A549 (cell line): Measurements from ENCODE around the gene SIN3A.

Experiments used
- NFE2L2 ChIP-seq: fragments of 150-350 bp; conservative IDR thresholded peaks from 2 replicates; pipeline ENCODE4 v1.6.1; 2014; ENCODE audit warnings: low read length
- POLR2A ChIP-seq: IDR thresholded peaks from 2 replicates; pipeline ENCODE4 v1.6.1; 2012; ENCODE audit warnings: mild to moderate bottlenecking, low read length
- TP53 ChIP-seq: fragments of 250-450 bp; sonication (Bioruptor Pico); IDR thresholded peaks from 2 replicates; pipeline ENCODE4 v1.5.0; 2021; ENCODE audit warnings: mild to moderate bottlenecking, moderate library complexity
- ZFP36 ChIP-seq: fragments of 450-650 bp; IDR thresholded peaks from 2 replicates; pipeline ENCODE4 v1.6.1; 2014; ENCODE audit warnings: borderline replicate concordance; ENCODE audit not compliant: partially characterized antibody
- TF ChIP-seq, protein P1 (sequence below): fragments of 200-600 bp; sonication (generic); IDR thresholded peaks from 2 replicates; pipeline ENCODE4 v1.6.1; 2016; ENCODE audit warnings: antibody characterized with exemption, mild to moderate bottlenecking, moderate library complexity
- TF ChIP-seq, protein P2 (sequence below): fragments of >200 bp; sonication (Bioruptor Twin); formaldehyde crosslinking; IDR thresholded peaks from 3 replicates; pipeline ENCODE4 v1.5.1; 2016

DNA sequence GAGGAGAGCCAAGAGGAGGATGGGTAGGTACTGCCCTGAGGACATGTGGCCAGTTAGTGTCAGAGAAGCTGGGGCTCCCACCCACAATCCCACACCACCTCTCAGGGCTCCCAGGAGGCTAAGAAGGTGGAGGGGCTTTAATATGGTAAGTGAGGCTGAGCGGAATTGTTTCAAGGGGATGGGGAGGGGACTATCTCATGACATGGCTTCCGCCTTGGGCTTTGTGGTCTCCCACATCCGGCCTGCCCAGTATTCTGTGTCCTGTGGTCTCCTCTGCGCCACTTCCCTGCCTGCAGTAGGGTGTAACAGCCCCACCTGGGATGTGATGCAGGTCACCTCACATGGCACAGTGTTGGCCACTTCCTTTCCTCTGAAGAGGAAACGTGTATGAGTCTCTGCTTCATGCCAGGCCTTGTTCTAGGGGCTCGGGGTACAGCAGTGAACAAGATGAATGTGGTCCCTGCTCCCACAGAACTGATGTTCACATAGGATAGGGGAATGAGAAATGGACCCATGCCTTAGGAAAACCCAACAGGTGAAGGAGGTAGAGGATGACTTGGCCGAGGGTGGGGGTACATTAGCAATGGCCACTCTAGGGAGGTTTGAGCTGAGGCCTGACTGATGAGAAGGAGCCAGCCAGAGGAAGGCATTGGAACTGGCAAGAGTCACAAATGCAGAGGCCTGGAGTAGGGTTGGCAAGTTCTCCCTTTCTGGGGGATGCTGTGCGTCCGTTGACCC lies 101.5 kb downstream of the SIN3A start:
- TF ChIP-seq TP53 = no peak
- TF ChIP-seq ZFP36 = no peak
- TF ChIP-seq, protein P1, sequence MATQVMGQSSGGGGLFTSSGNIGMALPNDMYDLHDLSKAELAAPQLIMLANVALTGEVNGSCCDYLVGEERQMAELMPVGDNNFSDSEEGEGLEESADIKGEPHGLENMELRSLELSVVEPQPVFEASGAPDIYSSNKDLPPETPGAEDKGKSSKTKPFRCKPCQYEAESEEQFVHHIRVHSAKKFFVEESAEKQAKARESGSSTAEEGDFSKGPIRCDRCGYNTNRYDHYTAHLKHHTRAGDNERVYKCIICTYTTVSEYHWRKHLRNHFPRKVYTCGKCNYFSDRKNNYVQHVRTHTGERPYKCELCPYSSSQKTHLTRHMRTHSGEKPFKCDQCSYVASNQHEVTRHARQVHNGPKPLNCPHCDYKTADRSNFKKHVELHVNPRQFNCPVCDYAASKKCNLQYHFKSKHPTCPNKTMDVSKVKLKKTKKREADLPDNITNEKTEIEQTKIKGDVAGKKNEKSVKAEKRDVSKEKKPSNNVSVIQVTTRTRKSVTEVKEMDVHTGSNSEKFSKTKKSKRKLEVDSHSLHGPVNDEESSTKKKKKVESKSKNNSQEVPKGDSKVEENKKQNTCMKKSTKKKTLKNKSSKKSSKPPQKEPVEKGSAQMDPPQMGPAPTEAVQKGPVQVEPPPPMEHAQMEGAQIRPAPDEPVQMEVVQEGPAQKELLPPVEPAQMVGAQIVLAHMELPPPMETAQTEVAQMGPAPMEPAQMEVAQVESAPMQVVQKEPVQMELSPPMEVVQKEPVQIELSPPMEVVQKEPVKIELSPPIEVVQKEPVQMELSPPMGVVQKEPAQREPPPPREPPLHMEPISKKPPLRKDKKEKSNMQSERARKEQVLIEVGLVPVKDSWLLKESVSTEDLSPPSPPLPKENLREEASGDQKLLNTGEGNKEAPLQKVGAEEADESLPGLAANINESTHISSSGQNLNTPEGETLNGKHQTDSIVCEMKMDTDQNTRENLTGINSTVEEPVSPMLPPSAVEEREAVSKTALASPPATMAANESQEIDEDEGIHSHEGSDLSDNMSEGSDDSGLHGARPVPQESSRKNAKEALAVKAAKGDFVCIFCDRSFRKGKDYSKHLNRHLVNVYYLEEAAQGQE = no peak
- no peak for TF ChIP-seq NFE2L2
- TF ChIP-seq POLR2A = no peak
- TF ChIP-seq, protein P2, sequence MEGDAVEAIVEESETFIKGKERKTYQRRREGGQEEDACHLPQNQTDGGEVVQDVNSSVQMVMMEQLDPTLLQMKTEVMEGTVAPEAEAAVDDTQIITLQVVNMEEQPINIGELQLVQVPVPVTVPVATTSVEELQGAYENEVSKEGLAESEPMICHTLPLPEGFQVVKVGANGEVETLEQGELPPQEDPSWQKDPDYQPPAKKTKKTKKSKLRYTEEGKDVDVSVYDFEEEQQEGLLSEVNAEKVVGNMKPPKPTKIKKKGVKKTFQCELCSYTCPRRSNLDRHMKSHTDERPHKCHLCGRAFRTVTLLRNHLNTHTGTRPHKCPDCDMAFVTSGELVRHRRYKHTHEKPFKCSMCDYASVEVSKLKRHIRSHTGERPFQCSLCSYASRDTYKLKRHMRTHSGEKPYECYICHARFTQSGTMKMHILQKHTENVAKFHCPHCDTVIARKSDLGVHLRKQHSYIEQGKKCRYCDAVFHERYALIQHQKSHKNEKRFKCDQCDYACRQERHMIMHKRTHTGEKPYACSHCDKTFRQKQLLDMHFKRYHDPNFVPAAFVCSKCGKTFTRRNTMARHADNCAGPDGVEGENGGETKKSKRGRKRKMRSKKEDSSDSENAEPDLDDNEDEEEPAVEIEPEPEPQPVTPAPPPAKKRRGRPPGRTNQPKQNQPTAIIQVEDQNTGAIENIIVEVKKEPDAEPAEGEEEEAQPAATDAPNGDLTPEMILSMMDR = no peak
